Esophagus squamous epithelium (tissue), 5 donors: Measurements from ENCODE around the gene RCSD1. TPM values are rescaled to one million over a fixed set of nuclear protein-coding genes. Genes with fewer than 3 reads are reported as not detected.

Experiments
- DNase-seq: peaks from one replicate; lab custom pipeline; 2025; lab: John Stamatoyannopoulos, UW
- H3K27ac ChIP-seq, 4 donors: fragments of 200-600 bp; sonication (generic); one replicate each; pipeline ENCODE4 v1.5.1; 2016 to 2019; ENCODE audit warnings: mild to moderate bottlenecking in 1 of 4
- H3K27me3 ChIP-seq, 4 donors: fragments of 200-600 bp; sonication (generic); 1 replicate in 3 of 4; 2 replicates in 1 of 4; pipeline versions ENCODE4 v1.5.1 to v1.6.0; 2017 to 2021; ENCODE audit warnings: antibody characterized with exemption in 1 of 4
- H3K36me3 ChIP-seq, 3 donors: fragments of 200-600 bp; sonication (generic); one replicate each; pipeline ENCODE4 v1.5.1; 2016 to 2019
- H3K4me1 ChIP-seq, 3 donors: fragments of 200-600 bp; sonication (generic); one replicate each; pipeline ENCODE4 v1.5.1; 2017 to 2019
- H3K4me3 ChIP-seq, 4 donors: fragments of 200-600 bp; sonication (generic); 1 replicate in 3 of 4; 2 replicates in 1 of 4; pipeline ENCODE4 v1.5.1; 2016 to 2019; ENCODE audit warnings: mild to moderate bottlenecking in 2 of 4, moderate library complexity in 1 of 4
- H3K9me3 ChIP-seq, 3 donors: fragments of 200-600 bp; sonication (generic); one replicate each; pipeline ENCODE4 v1.5.1; 2016 to 2019
- POLR2A ChIP-seq, 4 donors: fragments of 450-650 bp; IDR thresholded peaks; one replicate each; pipeline ENCODE4 v1.6.1; 2017; ENCODE audit warnings: antibody characterized with exemption in 4 of 4, mild to moderate bottlenecking in 4 of 4, moderate library complexity in 3 of 4
- WGBS, 2 donors: methylation state at CpG; one replicate each; pipeline ENCODE4 v1.1.5; 2018; 5-methylcytosine and 5-hydroxymethylcytosine counted together
- intact Hi-C: fragments of 100-400 bp; cut with DNase I; formaldehyde crosslinking; loops from one replicate; pipeline ENCODE4 v1.15.0; 2022
- total RNA-seq, 4 donors: library from RNA; depleted of rRNA; stranded (reverse); fragments of >200 nt; gene quantifications; one replicate each; pipeline ENCODE4 v1.1.0, GENCODE V29; 2016
- TF ChIP-seq, protein P1 (sequence below), 6 experiments: fragments of 450-650 bp in 4 of 6; fragments of 200-600 bp in 2 of 6; sonication (generic) in 2 of 6; IDR thresholded peaks; one replicate each; pipeline ENCODE4 v1.5.1; 2016 to 2019; ENCODE audit warnings: antibody characterized with exemption in 6 of 6, mild to moderate bottlenecking in 4 of 6, moderate library complexity in 4 of 6
- donor health status: DM: yes; HTN: yes; CAD: no.

The RCSD1 gene
- total RNA-seq, 4 donors from 2014 or later: 1.2 to 17.7 (median 3.4) TPM

DNA sequence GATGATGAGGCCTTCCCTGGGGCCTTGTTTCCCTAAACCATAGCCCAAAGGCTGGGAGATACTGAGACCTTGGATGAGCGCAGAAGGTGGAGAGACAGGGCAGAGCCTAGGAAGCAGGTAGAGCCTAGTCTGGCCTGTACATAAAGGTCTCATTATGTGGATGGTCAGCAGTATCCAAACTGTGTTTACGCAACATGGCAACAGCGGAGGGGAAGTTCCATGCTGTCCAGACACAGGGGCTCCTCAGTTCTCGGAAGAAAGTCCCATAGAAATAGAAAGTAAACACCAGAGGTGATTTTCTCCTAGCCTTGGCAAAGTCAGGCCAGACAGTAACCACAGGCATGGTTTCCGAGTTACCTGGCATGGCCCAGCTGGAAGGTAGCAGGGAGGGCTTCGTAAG is 49.7 kb downstream of the RCSD1 start:
- H3K9me3 ChIP-seq: no peaks in the 10 kb centered on the region
- DNase-seq: no peak
- TF ChIP-seq, protein P1, sequence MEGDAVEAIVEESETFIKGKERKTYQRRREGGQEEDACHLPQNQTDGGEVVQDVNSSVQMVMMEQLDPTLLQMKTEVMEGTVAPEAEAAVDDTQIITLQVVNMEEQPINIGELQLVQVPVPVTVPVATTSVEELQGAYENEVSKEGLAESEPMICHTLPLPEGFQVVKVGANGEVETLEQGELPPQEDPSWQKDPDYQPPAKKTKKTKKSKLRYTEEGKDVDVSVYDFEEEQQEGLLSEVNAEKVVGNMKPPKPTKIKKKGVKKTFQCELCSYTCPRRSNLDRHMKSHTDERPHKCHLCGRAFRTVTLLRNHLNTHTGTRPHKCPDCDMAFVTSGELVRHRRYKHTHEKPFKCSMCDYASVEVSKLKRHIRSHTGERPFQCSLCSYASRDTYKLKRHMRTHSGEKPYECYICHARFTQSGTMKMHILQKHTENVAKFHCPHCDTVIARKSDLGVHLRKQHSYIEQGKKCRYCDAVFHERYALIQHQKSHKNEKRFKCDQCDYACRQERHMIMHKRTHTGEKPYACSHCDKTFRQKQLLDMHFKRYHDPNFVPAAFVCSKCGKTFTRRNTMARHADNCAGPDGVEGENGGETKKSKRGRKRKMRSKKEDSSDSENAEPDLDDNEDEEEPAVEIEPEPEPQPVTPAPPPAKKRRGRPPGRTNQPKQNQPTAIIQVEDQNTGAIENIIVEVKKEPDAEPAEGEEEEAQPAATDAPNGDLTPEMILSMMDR (IDR thresholded peaks at IDR 0.05): no peak
- no peak for TF ChIP-seq POLR2A (IDR thresholded peaks at IDR 0.05)
- no peaks in the 10 kb centered on the region for H3K27me3 ChIP-seq
- no peak overlapping the region for H3K4me3 ChIP-seq
- intact Hi-C loops: no loop called here
- H3K27ac ChIP-seq: peak overlapping the region in 1 of 4 donors; percentile 2
- 96% methylated on average over 6 of the region's 6 CpGs for WGBS, 2 donors
- peaks cover 5 to 56% (median 18%) of the 10 kb centered on the region in 3 donors for H3K4me1 ChIP-seq
- H3K36me3 ChIP-seq: peaks cover 0 to 6% (median 0%) of the 10 kb centered on the region in 3 donors

DNA sequence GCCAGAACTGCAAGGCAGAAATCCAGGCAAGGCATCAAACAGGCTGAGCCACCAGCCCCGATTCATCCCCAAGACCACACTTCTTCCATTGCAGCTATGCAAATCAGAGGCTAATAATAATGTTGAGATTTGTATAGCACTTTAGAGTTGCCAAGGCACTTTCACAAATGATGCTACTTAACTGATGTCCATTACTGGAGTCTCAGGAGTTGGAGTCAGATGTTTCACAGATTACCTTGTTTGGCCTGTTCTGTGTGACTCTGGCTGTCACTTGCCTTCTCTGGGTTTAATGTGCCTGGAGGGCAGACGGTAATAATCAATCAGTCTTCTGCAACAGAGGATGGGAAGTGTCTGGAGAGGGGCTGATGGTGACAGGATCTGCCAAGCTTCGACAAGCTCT is 51.0 kb downstream of the RCSD1 start:
- Histone ChIP-seq H3K4me3 (no peak overlapping the region), H3K27me3 (no peaks in the 10 kb centered on the region), H3K4me1 (peaks cover 5 to 55% (median 18%) of the 10 kb centered on the region in 3 donors), H3K27ac (peak overlapping the region in 2 of 4 donors; percentile 11 to 15), H3K36me3 (peaks cover 0 to 7% (median 0%) of the 10 kb centered on the region in 3 donors), H3K9me3 (no peaks in the 10 kb centered on the region)
- no peak for DNase-seq
- WGBS, 2 donors: 16 to 29% methylated on average over 2 to 3 of the region's 3 CpGs
- TF ChIP-seq, protein P1 (IDR thresholded peaks at IDR 0.05): no peak
- TF ChIP-seq POLR2A (IDR thresholded peaks at IDR 0.05): no peak
- intact Hi-C loops: no loop called here

- Histone ChIP-seq H3K4me1 (peaks cover 5 to 50% (median 18%) of the 10 kb centered on the region in 3 donors), H3K9me3 (no peaks in the 10 kb centered on the region), H3K36me3 (peaks cover 0 to 7% (median 0%) of the 10 kb centered on the region in 3 donors), H3K27me3 (no peaks in the 10 kb centered on the region), H3K4me3 (no peak overlapping the region), H3K27ac (peak overlapping the region in 2 of 4 donors; percentile 11 to 15)
- TF ChIP-seq, protein P1 (IDR thresholded peaks at IDR 0.05): no peak
- TF ChIP-seq POLR2A (IDR thresholded peaks at IDR 0.05): no peak
- no peak for DNase-seq
- intact Hi-C loops: no loop called here
- WGBS, 2 donors: 17 to 27% methylated on average over 4 to 5 of the region's 5 CpGs
Observed at GRCh38 chr1:167681451-167682098, 51.5 kb downstream of the RCSD1 start.

DNA sequence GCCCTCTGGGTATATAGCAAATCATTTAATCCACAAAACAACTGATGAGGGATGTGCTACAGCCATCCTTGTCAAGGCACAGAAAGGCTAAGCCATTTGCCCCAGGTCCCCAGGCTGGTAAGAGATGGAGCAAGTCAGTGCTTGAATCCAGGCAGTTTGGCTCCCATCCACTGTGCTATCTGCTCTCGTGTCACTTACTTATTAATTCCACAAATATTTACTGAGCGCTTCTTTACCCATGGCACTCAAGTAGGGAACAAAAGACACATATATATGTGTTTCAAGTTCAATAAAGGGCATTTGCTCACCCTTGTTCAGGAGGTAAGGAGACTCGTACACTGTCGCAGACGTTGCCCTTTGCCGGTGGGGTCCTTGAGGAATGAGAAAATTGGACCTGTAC is 53.2 kb downstream of the RCSD1 start:
- DNase-seq: no peak
- H3K4me1 ChIP-seq: peaks cover 5 to 55% (median 22%) of the 10 kb centered on the region in 3 donors
- H3K4me3 ChIP-seq: no peak overlapping the region
- TF ChIP-seq, protein P1 (IDR thresholded peaks at IDR 0.05): no peak
- TF ChIP-seq POLR2A (IDR thresholded peaks at IDR 0.05): no peak
- intact Hi-C loops: no loop called here
- H3K27me3 ChIP-seq: no peaks in the 10 kb centered on the region
- no peaks in the 10 kb centered on the region for H3K9me3 ChIP-seq
- 60 to 65% methylated on average over 6 of the region's 6 CpGs for WGBS, 2 donors
- peak overlapping the region in 3 of 4 donors; percentile 45 to 68 (median 66) for H3K27ac ChIP-seq
- peaks cover 0 to 7% (median 0%) of the 10 kb centered on the region in 3 donors for H3K36me3 ChIP-seq
